ENCODE results near the gene HS3ST6.

The HS3ST6 gene

GRCh38 chr16:1874854-1875253 is 43.4 kb downstream of the HS3ST6 start:
- in situ Hi-C loops (cut with MboI; ENCODE audit: low pct_unique_long_range_greater_than_20kb, low sequenced_read_pairs, unreplicated experiment): no loop called here
- TF ChIP-seq, protein P1, sequence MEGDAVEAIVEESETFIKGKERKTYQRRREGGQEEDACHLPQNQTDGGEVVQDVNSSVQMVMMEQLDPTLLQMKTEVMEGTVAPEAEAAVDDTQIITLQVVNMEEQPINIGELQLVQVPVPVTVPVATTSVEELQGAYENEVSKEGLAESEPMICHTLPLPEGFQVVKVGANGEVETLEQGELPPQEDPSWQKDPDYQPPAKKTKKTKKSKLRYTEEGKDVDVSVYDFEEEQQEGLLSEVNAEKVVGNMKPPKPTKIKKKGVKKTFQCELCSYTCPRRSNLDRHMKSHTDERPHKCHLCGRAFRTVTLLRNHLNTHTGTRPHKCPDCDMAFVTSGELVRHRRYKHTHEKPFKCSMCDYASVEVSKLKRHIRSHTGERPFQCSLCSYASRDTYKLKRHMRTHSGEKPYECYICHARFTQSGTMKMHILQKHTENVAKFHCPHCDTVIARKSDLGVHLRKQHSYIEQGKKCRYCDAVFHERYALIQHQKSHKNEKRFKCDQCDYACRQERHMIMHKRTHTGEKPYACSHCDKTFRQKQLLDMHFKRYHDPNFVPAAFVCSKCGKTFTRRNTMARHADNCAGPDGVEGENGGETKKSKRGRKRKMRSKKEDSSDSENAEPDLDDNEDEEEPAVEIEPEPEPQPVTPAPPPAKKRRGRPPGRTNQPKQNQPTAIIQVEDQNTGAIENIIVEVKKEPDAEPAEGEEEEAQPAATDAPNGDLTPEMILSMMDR (IDR thresholded peaks at IDR 0.05; ENCODE audit: extremely low read depth, insufficient read depth, missing control alignments): no peak
- no peak for DNase-seq (ENCODE audit: low spot score)

DNA sequence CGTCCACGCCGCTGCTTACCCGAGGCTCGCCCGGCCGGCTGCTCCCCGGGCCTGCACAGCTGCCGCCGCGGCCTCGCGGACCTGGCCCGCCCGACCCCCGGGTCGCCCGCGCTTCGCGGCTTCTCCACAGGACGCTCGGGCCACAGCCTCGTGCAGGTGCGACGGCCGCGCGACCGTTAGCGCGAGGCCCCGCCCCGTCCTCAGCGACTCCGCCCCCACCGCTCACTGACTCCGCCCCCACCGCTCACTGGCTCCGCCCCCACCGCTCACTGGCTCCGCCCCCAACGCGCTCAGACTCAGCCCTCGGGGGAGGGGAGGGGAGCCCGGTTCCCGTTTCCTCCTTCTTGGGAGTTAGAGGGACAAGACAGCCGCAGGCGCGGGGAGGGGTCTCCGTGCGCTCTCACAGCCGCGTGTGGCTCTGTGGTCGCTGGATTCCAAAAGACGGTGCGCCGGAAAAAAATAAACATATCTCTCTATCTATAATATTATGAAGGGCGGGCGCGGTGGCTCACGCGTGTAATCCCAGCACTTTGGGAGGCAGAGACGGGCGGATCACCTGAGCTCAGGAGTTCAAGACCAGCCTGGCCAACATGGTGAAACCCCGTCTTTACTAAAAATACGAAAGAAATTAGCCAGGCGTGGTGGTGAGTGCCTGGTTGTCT is 46.1 kb downstream of the HS3ST6 start, which contains the start of gene MEIOB:
Gene MEIOB (minus strand): TSS at position 191 of the 662 bp plus-strand sequence. CDS start 3,989 bp downstream, outside the sequence.
- no peak for DNase-seq (ENCODE audit: low spot score)
- TF ChIP-seq, protein P1 (IDR thresholded peaks at IDR 0.05; ENCODE audit: extremely low read depth, insufficient read depth, missing control alignments): no peak
- in situ Hi-C loops (cut with MboI; ENCODE audit: low pct_unique_long_range_greater_than_20kb, low sequenced_read_pairs, unreplicated experiment): no loop called here

- TF ChIP-seq, protein P1 (IDR thresholded peaks at IDR 0.05; ENCODE audit: extremely low read depth, insufficient read depth, missing control alignments): no peak
- no peak for DNase-seq (ENCODE audit: low spot score)
Measured at GRCh38 chr16:1870365-1871082, 47.7 kb downstream of the HS3ST6 start.

GRCh38 chr16:1865902-1866690 is 52.1 kb downstream of the HS3ST6 start:
- TF ChIP-seq, protein P1 (IDR thresholded peaks at IDR 0.05; ENCODE audit: extremely low read depth, insufficient read depth, missing control alignments): no peak
- DNase-seq (ENCODE audit: low spot score): no peak
- in situ Hi-C loops (cut with MboI; ENCODE audit: low pct_unique_long_range_greater_than_20kb, low sequenced_read_pairs, unreplicated experiment): loop anchor here (10.0 kb wide), 1 partner anchor 69 kb away; no protein-coding TSS in a partner anchor

More at GRCh38 chr16:1870365-1871082, 47.7 kb downstream of the HS3ST6 start:
- in situ Hi-C loops (cut with MboI; ENCODE audit: low pct_unique_long_range_greater_than_20kb, low sequenced_read_pairs, unreplicated experiment): no loop called here

GRCh38 chr16:1863681-1864460 is 54.3 kb downstream of the HS3ST6 start:
- in situ Hi-C loops (cut with MboI; ENCODE audit: low pct_unique_long_range_greater_than_20kb, low sequenced_read_pairs, unreplicated experiment): loop anchor here (10.0 kb wide), 1 partner anchor 71 kb away; no protein-coding TSS in a partner anchor
- DNase-seq (ENCODE audit: low spot score): no peak
- TF ChIP-seq, protein P1 (IDR thresholded peaks at IDR 0.05; ENCODE audit: extremely low read depth, insufficient read depth, missing control alignments): peak; percentile 30
